HG03432 (cell line): ENCODE results near the gene HBS1L.

ENCODE experiments used
- ATAC-seq: cut with Tn5 transposase; IDR thresholded peaks from one replicate; pipeline ENCODE4 v1.9.1; 2021; ENCODE audit warnings: mild to moderate bottlenecking, moderate library complexity; ENCODE audit not compliant: unreplicated experiment

The HBS1L gene

GRCh38 chr6:134954272-134955000, 100.2 kb downstream of the HBS1L start:
- ATAC-seq, result no peak

DNA sequence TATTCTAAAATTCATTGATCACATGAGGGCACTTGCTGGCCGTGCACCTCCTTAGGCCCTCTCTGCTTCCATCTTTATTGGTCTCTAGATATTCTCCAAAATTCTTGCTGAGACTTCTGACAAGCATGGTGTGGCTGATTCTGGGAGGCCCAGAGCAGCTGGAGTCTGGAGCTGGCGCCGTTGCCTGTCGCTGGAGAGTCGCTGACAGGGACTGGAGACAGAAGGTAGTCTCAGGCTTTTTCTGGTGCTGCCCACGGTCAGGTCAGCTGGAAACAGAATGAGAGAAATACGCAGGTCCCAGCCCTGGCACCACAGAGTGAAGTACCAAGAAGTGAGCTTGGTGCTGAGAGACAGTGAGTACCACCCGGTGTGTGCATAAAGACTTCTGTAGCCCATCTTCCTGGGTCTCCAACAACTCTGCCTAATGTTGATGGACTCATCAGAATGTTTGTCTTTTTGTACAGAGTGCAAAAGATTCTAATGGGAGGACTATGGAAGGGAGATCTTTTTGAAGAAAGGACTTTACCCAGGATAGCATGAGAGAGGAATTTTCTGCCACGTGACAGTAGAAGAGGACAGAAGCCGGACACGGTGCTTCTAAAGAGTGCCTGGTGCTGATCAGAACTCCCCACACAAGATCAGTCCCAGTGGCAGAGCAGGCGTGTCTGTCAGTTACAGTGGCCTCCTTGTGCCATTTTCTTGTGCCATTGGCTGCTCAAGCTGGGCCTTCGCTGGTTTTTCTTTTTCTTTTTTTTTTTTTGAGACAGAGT, 102.9 kb downstream of the HBS1L start:
- ATAC-seq, result no peak

GRCh38 chr6:134950482-134950881, 104.1 kb downstream of the HBS1L start:
- ATAC-seq, result no peak

- ATAC-seq, result no peak
These were observed 104.7 kb downstream of the HBS1L start, which contains the start of gene ALDH8A1 for GRCh38 chr6:134949927-134950326. TSS of gene ALDH8A1 (minus strand) at chr6:134950101. CDS start at chr6:134950053, 48 bp downstream.

DNA sequence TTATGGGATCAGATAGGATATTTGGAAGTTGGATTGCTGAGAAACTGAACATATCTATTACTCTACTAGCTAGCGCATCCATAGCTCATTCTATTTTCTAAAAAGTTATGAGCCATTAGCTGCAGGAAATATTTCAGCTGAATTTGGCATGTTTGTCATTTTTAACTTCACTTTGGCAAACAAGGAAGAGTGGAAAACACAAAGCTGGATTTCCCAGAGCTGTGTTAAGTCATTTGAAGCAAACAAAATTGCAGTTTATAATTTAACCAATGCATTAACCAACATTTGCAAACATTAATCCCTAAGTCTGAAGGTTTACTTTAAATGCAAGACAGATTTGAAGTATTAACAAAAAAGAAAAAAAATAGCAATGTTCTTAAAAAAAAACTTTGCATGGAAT, 105.9 kb downstream of the HBS1L start:
- ATAC-seq, result no peak

- no peak for ATAC-seq
These were observed 106.5 kb downstream of the HBS1L start for GRCh38 chr6:134948142-134948541.

DNA sequence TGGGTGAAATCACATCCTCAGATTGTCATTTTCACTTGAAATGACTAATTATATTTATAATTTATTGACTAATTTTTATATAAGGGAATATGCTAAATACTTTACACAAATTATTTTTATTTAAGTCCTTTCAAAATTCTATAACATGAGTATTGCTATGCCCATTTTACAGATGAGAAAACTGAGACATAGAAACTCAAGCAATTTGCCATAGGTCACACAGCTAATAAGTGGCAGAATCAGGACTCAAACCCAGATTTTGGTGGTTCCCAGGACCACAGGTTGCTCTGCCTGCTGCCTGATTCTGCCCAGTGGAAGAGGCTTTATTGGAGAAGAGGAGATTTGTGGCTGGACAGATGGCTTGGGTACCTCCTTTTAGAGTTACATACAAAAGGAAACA, 109.6 kb downstream of the HBS1L start:
- no peak for ATAC-seq

DNA sequence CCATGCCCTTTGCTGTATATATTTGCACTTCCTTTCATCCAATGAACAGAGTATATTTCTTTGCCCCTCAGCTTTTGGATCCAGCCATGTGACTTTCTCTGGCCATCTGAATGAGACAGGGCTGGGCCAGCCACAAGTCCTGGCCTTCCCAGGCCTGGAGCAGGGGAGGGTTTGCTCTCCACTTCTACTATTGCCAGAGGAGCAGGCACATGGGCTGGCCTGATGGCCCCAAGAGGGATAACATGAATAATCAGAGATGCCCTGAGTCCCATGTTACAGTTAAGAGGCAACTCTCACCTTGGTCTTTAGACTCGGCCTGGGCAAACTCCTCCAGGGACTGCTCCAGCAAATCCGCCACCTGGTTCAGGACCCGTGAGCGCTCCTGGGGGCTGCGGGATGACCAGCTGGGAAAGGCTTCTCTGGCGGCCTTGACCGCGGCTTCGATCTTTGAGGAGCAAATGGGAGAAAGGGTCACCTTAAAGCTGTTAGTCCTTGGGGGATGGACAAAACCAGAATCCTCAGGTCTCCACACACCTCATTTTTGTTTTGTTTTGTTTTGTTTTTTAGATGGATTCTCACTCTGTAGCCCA, 111.0 kb downstream of the HBS1L start:
- ATAC-seq, result no peak

DNA sequence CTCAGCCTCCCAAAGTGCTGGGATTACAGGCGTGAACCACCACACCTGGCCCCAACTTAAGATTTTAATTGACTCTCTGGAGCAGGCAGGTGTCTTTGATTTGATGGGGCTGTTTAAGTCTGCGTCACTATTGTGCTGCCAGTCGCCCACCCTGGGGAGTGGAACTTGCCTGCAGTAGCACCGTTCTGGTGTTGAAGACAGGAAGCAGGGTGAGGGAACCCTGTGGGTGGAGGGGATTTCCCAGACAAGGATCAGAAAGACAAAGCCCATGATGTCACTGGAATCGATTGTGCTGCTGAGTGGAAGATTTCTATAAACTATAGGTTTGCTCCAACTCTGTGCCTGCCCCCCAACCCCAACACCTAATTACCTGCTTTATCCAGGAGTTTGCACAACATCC, 115.7 kb downstream of the HBS1L start:
- ATAC-seq, result peak; percentile 88

- ATAC-seq, result no peak
These were observed 117.2 kb downstream of the HBS1L start for GRCh38 chr6:134937426-134937825.

DNA sequence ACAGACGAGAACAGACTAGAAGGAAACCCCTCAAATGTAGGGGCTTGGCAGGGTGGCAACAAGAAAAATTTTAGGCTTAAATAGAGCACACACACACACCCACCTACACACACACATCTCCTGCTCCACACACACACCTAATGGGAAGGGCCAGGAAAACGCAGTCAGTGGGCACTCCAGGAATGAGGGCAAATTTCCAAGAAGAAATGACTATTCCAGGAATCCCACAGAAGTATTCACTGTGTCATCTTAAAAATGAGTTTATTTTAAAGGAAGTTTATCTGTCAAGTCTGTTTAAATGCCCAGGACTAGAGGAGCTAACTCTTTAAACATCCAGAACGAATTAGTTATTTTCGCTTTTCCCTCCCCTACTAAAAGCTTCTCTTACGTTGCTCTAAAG, 117.7 kb downstream of the HBS1L start:
- ATAC-seq, result no peak

GRCh38 chr6:134936476-134936875, 118.1 kb downstream of the HBS1L start:
- no peak for ATAC-seq

- ATAC-seq, result no peak
These were observed 119.7 kb downstream of the HBS1L start for GRCh38 chr6:134934793-134935485.

GRCh38 chr6:134932535-134933470, 121.8 kb downstream of the HBS1L start:
- no peak for ATAC-seq

DNA sequence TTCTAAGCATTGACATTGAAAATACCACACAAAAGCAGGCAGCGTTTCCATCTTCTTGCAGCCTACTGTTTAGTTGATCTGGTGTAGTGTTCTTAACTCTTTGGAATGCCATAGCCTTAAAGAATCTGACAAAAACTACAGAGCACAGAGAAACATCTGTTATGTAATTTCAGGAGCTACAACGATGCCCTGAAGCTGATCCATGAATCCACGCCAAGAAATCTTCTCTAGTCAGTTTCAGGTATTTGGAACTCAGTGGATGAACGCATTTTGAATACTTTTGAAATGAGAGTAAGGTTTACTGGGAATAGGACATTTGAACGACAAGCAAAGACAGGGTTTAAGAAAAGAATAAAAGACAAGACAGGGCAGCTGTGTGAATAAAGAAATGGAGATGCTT, 122.5 kb downstream of the HBS1L start:
- ATAC-seq, result no peak

DNA sequence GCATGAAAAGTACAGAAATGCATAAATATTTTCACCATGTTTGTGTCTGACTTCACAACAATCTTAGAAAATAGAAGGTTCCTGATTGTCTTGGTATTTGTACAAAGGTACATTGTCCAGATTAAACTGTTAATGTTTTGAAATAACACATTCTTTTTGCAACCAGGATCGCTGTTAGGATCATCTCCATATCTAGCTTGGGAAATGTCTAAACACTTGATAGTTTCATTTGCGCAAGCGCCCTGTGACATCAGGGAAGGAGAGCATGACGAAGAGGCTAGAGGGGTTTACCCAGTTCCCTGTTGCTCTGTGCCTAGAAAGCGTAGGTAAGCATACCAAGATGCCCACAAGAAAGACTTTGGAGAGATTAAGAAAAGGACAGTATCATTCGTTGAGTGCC, 124.2 kb downstream of the HBS1L start:
- no peak for ATAC-seq

- ATAC-seq, result no peak
These were observed 126.3 kb downstream of the HBS1L start for GRCh38 chr6:134928151-134928900.

- no peak for ATAC-seq
These were observed 128.8 kb downstream of the HBS1L start for GRCh38 chr6:134925800-134926199.

GRCh38 chr6:134921721-134922261, 132.8 kb downstream of the HBS1L start:
- ATAC-seq, result no peak
